Sigmoid colon (tissue), 7 donors: ENCODE measurements around the gene P3H2. TPM values are rescaled to one million over a fixed set of nuclear protein-coding genes. Genes with fewer than 3 reads are reported as not detected.

ENCODE experiments used
- DNase-seq: peaks from one replicate; pipeline ENCODE4 v3.0.0-alpha.2; 2019
- H3K27ac ChIP-seq, 4 donors: fragments of 200-600 bp; sonication (generic); one replicate each; pipeline ENCODE4 v1.5.1; 2016 to 2019; ENCODE audit warnings: mild to moderate bottlenecking in 1 of 4
- H3K27me3 ChIP-seq, 3 donors: fragments of 200-600 bp; sonication (generic); one replicate each; pipeline ENCODE4 v1.5.1; 2019; ENCODE audit warnings: mild to moderate bottlenecking in 1 of 3
- H3K36me3 ChIP-seq, 4 donors: fragments of 200-600 bp; sonication (generic); one replicate each; pipeline ENCODE4 v1.5.1; 2016 to 2019
- H3K4me1 ChIP-seq, 4 donors: fragments of 200-600 bp; sonication (generic); one replicate each; pipeline ENCODE4 v1.5.1; 2017 to 2019
- H3K4me3 ChIP-seq, 4 donors: fragments of 200-600 bp; sonication (generic); one replicate each; pipeline ENCODE4 v1.5.1; 2017 to 2019; ENCODE audit warnings: mild to moderate bottlenecking in 2 of 4, moderate library complexity in 1 of 4
- H3K9me3 ChIP-seq, 4 donors: fragments of 200-600 bp in 3 of 4; sonication (generic) in 3 of 4; one replicate each; pipeline versions ENCODE4 v1.5.1 to v1.6.1; 2013 to 2019
- EP300 ChIP-seq, 4 donors: sonication (generic); formaldehyde crosslinking; IDR thresholded peaks; one replicate each; pipeline ENCODE4 v1.6.1; 2017; ENCODE audit warnings: antibody characterized with exemption in 4 of 4
- POLR2A ChIP-seq, 2 donors: fragments of 450-650 bp; IDR thresholded peaks; one replicate each; pipeline ENCODE4 v1.6.1; 2016; ENCODE audit warnings: antibody characterized with exemption in 2 of 2, mild to moderate bottlenecking in 2 of 2, moderate library complexity in 2 of 2
- POLR2AphosphoS5 ChIP-seq, 4 donors: sonication (generic); formaldehyde crosslinking; IDR thresholded peaks; one replicate each; pipeline ENCODE4 v1.6.1; 2017; ENCODE audit warnings: antibody characterized with exemption in 4 of 4
- WGBS, 2 donors: extraction: QIAGEN DNeasy Blood & Tissue Kit; methylation state at CpG; one replicate each; pipeline ENCODE4 v1.1.7; 2013; 5-methylcytosine and 5-hydroxymethylcytosine counted together
- intact Hi-C: fragments of 100-400 bp; cut with DNase I; formaldehyde crosslinking; loops from one replicate; pipeline ENCODE4 v1.15.1; 2023
- polyA plus RNA-seq, 3 donors: library from polyadenylated mRNA; stranded (reverse); fragments of 200-250 nt; gene quantifications; one replicate each; pipeline ENCODE4 v1.2.3, GENCODE V29; 2013
- total RNA-seq, 4 donors: library from RNA; depleted of rRNA; stranded (reverse); fragments of >200 nt; gene quantifications; one replicate each; pipeline ENCODE4 v1.1.0, GENCODE V29; 2016
- TF ChIP-seq, protein P1 (sequence below), 4 experiments: fragments of 450-650 bp in 3 of 4; fragments of 200-600 bp in 1 of 4; IDR thresholded peaks; one replicate each; pipeline ENCODE4 v1.5.1; 2016 to 2019; ENCODE audit warnings: antibody characterized with exemption in 4 of 4, mild to moderate bottlenecking in 3 of 4, moderate library complexity in 2 of 4
- donor health status: healthy with polysubstance abuse.
- donor health status: Bipolar disorder and iron deficiency.
- donor health status: healthy.

P3H2 gene
- total and polyA plus RNA-seq, 7 donors = 1.8 to 41.7 (median 29.6) TPM

- H3K4me1 ChIP-seq = peaks cover 0 to 16% (median 10%) of the 10 kb centered on the region in 4 donors
- no peak overlapping the region for H3K4me3 ChIP-seq
- no peaks in the 10 kb centered on the region for H3K9me3 ChIP-seq
- no peak overlapping the region for H3K27ac ChIP-seq
- 47 to 64% methylated on average over 1 of the region's 1 CpG for WGBS, 2 donors
- no peak for DNase-seq
- H3K27me3 ChIP-seq = no peaks in the 10 kb centered on the region
- no peaks in the 10 kb centered on the region for H3K36me3 ChIP-seq
- TF ChIP-seq POLR2AphosphoS5 (IDR thresholded peaks at IDR 0.05) (no peak), EP300 (IDR thresholded peaks at IDR 0.05) (no peak)
- intact Hi-C loops = no loop called here
Observed at GRCh38 chr3:190110826-190111225, 9.9 kb downstream of the P3H2 start.

DNA sequence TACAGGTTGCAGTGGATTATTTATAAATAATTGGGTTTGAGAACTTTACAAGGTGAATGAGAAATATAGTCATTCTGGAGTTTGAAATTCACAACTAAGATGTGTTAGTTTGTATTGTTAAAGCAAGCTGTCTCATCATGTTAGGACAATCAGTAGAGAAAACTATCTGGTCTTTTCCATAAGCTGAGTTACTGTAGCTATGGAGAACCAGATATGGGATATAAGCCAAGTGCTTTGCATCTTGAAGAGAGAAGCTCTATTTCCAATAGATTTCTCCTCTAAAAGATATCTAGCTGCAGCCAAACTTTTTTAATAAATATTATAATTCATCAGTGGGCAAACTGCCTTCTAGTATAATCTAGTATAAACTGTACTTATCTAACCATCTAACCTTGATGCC is 11.3 kb downstream of the P3H2 start:
- no peak overlapping the region for H3K4me3 ChIP-seq

GRCh38 chr3:190108804-190109203 is 11.9 kb downstream of the P3H2 start:
- intact Hi-C loops = no loop called here
- DNase-seq = no peak
- Histone ChIP-seq H3K27me3 (no peaks in the 10 kb centered on the region), H3K27ac (peak overlapping the region in 3 of 4 donors; percentile 26 to 51 (median 32)), H3K4me3 (no peak overlapping the region), H3K36me3 (no peaks in the 10 kb centered on the region), H3K4me1 (peaks cover 0 to 22% (median 10%) of the 10 kb centered on the region in 4 donors), H3K9me3 (no peaks in the 10 kb centered on the region)
- 58 to 71% methylated on average over 6 of the region's 6 CpGs for WGBS, 2 donors
- TF ChIP-seq POLR2AphosphoS5 (IDR thresholded peaks at IDR 0.05) = no peak
- TF ChIP-seq POLR2A (IDR thresholded peaks at IDR 0.05) = no peak
- TF ChIP-seq, protein P1, sequence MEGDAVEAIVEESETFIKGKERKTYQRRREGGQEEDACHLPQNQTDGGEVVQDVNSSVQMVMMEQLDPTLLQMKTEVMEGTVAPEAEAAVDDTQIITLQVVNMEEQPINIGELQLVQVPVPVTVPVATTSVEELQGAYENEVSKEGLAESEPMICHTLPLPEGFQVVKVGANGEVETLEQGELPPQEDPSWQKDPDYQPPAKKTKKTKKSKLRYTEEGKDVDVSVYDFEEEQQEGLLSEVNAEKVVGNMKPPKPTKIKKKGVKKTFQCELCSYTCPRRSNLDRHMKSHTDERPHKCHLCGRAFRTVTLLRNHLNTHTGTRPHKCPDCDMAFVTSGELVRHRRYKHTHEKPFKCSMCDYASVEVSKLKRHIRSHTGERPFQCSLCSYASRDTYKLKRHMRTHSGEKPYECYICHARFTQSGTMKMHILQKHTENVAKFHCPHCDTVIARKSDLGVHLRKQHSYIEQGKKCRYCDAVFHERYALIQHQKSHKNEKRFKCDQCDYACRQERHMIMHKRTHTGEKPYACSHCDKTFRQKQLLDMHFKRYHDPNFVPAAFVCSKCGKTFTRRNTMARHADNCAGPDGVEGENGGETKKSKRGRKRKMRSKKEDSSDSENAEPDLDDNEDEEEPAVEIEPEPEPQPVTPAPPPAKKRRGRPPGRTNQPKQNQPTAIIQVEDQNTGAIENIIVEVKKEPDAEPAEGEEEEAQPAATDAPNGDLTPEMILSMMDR (IDR thresholded peaks at IDR 0.05) = no peak
- TF ChIP-seq EP300 (IDR thresholded peaks at IDR 0.05) = no peak

More for the DNA sequence above, 11.3 kb downstream of the P3H2 start:
- H3K27ac ChIP-seq = peak overlapping the region in 2 of 4 donors; percentile 32 to 51
- H3K27me3 ChIP-seq = no peaks in the 10 kb centered on the region
- TF ChIP-seq EP300 (IDR thresholded peaks at IDR 0.05) (no peak), POLR2AphosphoS5 (IDR thresholded peaks at IDR 0.05) (no peak), POLR2A (IDR thresholded peaks at IDR 0.05) (no peak)
- TF ChIP-seq, protein P1 (IDR thresholded peaks at IDR 0.05) = no peak
- H3K4me1 ChIP-seq = peaks cover 0 to 22% (median 10%) of the 10 kb centered on the region in 4 donors
- H3K9me3 ChIP-seq = no peaks in the 10 kb centered on the region
- no peaks in the 10 kb centered on the region for H3K36me3 ChIP-seq
- intact Hi-C loops = no loop called here
- no peak for DNase-seq

DNA sequence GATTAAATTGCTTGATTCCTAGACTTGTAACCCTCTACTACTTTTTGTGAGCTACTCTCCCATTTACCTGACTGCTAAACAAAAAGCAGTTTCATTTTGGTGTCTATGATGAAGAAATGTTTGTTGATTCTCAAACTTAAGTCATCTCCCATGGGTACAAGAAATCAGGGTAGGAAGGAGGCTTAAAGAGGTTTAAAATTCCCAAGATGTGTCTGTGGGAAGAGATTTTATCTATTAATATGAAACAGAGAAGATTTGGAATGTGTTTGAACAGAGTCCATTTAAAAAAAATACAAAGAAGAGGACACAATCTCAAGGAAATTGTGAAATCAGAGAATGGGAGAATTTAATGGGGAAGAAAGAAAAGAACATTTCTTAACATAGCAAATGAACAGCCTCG is 14.8 kb downstream of the P3H2 start:
- H3K9me3 ChIP-seq = no peaks in the 10 kb centered on the region
- peak overlapping the region in 1 of 4 donors; percentile 10 for H3K27ac ChIP-seq
- intact Hi-C loops = no loop called here
- H3K4me1 ChIP-seq = peaks cover 0 to 42% (median 16%) of the 10 kb centered on the region in 4 donors
- DNase-seq = no peak
- 72 to 78% methylated on average over 1 of the region's 1 CpG for WGBS, 2 donors
- H3K4me3 ChIP-seq = no peak overlapping the region
- H3K27me3 ChIP-seq = no peaks in the 10 kb centered on the region
- no peak for TF ChIP-seq POLR2AphosphoS5 (IDR thresholded peaks at IDR 0.05)
- TF ChIP-seq EP300 (IDR thresholded peaks at IDR 0.05) = no peak
- no peak for TF ChIP-seq POLR2A (IDR thresholded peaks at IDR 0.05)
- TF ChIP-seq, protein P1 (IDR thresholded peaks at IDR 0.05) = no peak
- no peaks in the 10 kb centered on the region for H3K36me3 ChIP-seq

GRCh38 chr3:190101320-190102011 is 19.2 kb downstream of the P3H2 start:
- Histone ChIP-seq H3K4me3 (peak overlapping the region; percentile 17 to 45 (median 30)), H3K36me3 (no peaks in the 10 kb centered on the region), H3K27me3 (no peaks in the 10 kb centered on the region), H3K27ac (peak overlapping the region; percentile 56 to 84 (median 74)), H3K9me3 (no peaks in the 10 kb centered on the region), H3K4me1 (peaks cover 0 to 64% (median 19%) of the 10 kb centered on the region in 4 donors)
- 42 to 78% methylated on average over 8 of the region's 8 CpGs for WGBS, 2 donors
- no peak for DNase-seq
- no peak for TF ChIP-seq EP300 (IDR thresholded peaks at IDR 0.05)
- TF ChIP-seq POLR2AphosphoS5 (IDR thresholded peaks at IDR 0.05) = peak in 1 of 4 donors; percentile 28
- intact Hi-C loops = no loop called here
